Measurements from ENCODE around the gene MSANTD1.

Gene MSANTD1

DNA sequence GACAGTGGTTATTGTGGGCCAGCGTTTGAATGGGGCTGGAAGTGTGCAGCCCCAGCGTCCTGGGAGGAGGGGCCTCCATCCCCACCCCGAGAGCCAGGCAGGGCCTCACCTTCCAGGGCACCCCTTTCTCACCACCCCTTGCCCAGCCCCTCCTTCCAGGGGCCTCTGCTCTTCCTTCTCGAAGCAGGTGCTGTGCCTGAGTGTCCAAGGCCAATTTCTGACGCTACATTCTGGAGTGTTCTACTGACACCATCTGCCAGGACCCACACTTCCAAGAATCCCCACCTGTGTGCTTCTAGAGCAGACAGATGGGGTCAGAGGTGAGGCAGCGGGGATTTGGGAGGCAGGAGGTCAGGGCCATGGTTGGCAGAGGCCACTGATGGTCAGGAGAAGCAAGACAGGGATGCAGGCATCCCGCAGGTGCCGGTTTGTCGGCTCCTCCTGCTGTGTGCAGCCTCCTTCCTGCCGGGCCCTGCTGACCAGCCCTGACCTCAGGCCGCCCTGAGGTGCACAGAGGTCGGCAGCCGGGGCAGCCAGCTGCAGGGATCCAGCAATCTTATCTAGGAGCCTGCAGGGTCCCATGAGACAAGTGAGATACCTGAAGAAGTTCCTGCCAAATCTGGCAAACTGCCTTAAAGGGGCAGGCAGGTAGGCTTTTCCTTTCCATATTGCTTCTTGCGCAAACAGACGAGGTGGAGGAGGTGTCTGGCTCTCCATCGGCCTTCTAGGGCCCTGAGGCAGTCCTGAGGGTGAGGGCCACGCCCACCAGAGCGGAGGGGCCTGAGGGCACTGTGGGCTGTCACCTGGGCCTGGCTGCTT is 18.8 kb downstream of the MSANTD1 start:
- DNase-seq, result peak; percentile 35

- DNase-seq, result peak; percentile 50
Observed at GRCh38 chr4:3268395-3269104, 19.6 kb downstream of the MSANTD1 start.

- peak; percentile 33 for DNase-seq
Observed at GRCh38 chr4:3269105-3269927, 20.4 kb downstream of the MSANTD1 start.

GRCh38 chr4:3269991-3270611 is 21.1 kb downstream of the MSANTD1 start:
- peak; percentile 11 for DNase-seq

DNA sequence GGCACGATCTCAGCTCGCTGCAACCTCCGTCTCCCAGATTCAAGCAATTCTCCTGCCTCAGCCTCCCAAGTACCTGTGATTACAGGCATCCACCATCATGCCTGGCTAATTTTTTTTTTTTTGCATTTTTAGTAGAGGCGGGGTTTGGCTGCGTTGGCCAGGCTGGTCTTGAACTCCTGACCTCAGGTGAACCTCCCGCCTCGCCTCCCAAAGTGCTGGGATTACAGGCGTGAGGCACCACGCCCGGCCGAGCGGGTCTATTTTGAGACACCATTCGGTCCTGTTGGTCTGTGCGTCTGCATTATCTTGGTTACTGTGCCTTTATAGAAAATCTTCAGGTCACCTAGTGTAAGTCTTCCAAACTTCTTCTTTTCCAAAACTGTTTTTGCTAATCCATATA is 22.2 kb downstream of the MSANTD1 start:
- DNase-seq, result peak; percentile 5

GRCh38 chr4:3276986-3277385 is 28.0 kb downstream of the MSANTD1 start:
- peak; percentile 11 for DNase-seq

DNA sequence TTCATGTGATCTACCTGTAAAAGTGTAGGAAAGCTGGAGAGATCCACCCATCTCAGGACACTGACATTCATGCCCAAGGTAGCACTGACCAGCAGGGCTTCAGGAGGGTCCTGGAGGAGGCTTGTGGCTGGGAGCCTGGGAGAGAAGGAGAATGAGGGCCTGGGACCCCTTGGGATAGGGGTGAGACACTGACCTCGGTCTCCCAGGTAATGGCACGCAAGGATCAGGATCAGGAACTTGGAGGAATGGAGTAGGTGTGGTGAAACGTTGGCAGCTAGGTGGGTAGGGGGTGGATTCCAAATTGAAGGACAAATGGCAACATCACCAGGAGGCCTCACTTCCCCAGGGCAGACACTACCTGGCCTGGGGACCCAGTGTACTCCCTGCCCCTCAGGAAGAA is 31.5 kb downstream of the MSANTD1 start:
- peak; percentile 26 for DNase-seq

- DNase-seq, result peak; percentile 26
Observed at GRCh38 chr4:3283483-3283882, 34.5 kb downstream of the MSANTD1 start.

- DNase-seq, result peak; percentile 17
Observed at GRCh38 chr4:3283916-3284315, 35.0 kb downstream of the MSANTD1 start.

DNA sequence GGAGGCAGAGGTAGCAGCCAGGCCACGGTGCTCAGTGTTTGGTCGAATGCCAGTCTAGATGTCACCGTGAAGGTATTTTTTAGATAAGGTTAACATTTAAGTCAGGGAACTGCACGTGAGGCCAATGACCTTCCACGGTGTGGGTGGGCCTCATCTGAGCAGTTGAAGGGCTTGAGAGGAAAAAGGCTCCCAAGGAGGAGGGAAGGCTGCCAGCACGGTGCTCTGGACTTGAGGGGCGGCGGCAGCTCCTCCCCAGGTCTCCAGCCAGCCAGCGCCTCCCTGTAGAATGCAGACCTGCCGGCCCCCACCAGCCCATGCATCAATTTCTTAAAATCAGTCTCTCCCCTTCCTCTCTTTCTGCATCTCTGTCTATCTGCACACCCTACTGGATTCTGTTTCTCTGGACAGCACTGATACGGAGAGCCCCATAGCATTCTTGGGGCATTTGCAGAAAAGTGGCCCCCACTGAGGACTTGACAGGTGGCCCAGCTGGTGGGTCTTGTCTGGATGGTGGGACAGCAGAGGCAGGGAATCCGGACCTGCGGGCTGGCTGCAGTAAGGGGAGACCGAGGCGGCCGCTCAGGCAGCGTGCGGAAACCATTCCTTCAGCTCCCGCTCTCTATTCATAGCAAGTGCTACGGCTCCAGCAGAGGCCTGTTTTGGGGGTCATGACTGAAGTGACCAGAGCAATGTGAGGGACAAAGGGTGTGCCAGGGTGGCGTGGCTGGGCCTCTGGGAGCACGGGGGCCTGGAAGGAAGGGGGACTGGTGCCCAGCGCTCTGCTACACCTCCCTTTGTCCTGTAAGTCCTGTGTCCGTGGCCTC is 36.0 kb downstream of the MSANTD1 start:
- peak; percentile 49 for DNase-seq

DNA sequence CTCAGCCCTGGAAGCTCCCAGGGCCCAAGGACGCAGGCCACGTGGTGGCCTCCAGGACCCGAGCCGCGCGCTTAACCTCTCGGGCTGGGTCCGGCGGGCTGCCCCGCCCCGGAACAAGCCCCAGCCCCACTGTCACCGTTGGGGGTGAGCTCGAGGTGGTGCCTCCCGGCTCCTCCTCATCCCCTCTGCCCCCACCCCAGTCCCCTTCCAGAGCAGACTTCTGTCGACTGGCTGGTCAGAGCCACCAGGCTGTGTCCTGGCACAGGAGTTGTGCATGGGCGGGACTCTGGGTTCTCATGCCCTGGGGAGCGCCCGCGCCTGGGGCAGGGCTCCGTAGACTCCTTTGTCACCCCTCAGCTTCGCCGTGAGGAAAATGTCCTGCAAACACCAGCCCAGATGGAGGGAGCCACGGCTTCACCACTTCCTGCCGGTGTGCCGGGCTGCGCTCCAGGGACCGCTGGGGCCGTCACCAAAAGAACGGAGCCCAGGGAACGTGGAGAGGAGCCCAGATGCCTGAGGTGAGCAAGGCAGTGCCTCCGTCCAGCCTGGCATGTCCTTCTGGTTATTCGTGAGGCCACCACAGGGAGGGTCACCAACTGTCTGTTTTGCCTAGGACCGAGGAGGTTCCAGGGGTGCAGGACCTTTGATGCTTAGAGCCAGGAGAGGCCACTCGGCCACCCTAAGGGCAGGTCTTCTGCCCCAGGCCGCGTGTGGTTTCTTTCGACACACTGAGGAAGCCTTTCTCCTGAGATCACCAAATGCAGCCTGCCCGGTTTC is 36.8 kb downstream of the MSANTD1 start:
- peak; percentile 53 for DNase-seq

GRCh38 chr4:3286335-3287175 is 37.6 kb downstream of the MSANTD1 start:
- peak; percentile 21 for DNase-seq

DNA sequence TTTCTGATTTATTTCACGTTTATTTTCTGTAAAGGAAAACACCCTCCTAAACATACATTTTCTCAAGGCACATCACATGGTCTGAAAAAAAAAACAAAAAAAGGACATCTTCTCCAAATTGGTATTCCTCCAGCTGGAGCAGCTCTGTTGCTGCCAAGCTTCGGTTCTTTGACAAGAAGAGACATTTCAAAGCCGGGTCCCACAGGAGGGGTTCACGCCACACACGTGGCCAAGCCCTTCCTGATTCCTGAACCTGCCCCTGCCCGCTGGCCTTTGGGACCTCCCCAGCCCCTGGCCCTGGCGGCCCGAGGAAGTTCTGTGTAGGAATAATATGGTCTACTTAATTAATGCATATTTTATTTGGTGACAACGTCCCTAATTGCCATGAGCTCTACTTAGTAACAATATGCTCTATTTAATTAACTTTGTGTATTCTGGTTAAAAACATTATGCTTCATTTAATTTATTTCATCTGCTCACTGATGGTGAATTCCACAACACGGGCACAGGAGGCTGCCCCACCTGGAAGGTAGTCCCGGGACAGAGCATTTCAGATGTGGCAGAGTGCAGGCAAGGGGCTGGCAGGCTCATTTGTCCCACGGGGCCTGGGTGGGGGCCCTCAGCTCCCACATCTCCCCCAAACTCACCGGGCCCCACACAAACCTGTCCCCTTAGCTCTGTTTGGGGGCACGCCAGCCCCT is 38.5 kb downstream of the MSANTD1 start:
- peak; percentile 15 for DNase-seq

DNA sequence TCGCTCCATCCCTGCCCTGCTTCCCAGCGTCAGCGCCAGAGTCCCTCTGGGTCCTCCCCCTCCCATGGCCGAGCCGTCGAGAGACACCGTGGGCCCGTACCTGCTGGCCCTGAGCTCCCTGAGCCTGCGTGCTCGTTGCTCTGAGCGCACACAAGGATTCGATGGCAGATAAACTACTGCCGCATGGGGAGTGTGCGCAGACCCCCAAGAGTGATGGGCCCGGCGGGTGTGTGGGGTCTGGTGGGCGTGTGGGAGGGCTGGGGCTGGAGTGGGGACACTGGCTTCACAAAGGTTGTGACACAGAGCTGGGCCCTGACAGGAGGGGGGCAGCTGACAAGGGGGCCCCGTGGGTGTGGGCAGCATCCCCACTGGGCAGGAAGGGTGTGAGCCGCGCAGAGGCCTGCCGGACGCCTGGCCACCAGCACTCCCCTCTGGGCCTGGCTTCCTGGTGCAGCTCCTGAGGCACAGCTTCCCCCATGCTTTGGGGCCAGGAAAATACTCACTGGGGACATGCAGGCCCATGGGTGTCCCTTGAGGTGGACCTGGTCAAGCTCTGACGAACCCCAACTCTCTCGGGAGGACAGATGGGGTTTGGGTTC is 39.1 kb downstream of the MSANTD1 start:
- peak; percentile 47 for DNase-seq

GRCh38 chr4:3288571-3289094 is 39.7 kb downstream of the MSANTD1 start:
- DNase-seq, result peak; percentile 45

GRCh38 chr4:3290476-3290875 is 41.5 kb downstream of the MSANTD1 start:
- peak; percentile 45 for DNase-seq

DNA sequence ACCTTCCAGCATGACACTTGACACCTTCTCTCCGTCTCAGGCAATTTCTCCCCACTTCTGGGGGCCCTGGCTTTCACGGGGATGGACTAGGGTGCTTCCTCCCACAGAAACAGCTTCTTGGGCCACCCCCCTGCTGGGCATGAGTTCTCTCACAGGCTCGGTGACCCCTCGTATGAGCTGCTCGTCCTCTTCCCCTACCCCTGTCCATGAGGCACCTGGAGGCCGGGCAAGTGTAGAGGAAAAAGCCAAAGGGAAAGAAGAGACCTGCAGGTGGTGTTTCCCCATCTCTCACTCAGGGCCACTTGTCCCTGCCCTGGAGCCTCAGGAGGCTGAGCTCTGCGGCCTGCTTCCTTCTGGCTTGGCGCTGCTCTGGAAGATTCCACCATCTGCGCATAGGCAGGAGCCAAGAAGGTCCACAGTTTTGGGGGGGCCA is 41.9 kb downstream of the MSANTD1 start:
- DNase-seq, result no peak

DNA sequence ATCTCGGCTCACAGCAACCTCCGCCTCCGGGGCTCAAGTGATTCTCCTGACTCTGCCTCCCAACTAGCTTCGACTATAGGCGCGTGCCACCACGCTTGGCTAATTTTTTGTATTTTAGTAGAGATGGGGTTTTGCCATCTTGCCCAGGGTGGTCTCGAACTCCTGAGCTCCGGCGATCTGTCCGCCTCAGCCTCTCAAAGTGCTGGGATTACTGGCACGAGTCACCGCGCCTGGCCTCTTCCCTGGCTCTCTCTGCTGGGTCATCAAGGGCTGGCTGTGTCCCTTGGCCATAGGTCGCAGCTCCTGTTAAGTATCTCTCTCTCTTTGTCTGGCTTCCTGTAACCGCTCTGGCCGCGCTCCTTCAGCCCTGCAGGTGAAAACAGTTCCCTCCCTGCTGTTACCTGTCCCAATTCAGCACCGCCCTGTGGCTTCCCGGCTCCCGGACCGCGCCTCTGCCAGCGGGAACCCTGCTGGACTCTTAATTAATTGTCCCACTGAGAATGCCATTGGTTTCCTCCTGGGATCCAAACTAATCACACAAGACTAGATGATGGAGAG is 42.5 kb downstream of the MSANTD1 start:
- no peak for DNase-seq
